ENCODE data around the gene RAB5A.
"Not testable (repeated sequence)": the region's sequence is repeated elsewhere in the genome, so short reads cannot be mapped to it uniquely, and the experiment has no call there.

Gene RAB5A

DNA sequence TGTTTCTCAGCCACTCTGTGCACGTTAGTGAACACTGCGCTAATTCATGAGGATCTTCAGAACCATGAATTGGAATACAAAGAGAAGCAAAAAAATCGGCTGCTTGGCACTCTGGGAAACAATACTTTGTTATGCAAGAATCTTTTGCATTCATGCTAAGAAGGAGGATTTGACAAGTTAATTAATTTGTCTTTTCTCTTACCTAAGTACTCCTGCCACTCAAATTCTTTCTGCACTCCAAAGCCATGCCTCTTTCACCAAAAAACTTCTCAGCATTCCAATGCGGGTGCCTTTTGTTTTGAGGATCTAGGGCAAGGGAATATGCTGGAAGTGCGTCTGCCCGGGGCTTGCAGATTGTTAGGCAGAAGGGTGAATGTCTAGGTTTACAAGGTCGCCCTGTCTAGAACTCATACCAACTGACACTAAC, 82.0 kb downstream of the RAB5A start:
- no peak for DNase-seq (ENCODE audit: low spot score)

DNA sequence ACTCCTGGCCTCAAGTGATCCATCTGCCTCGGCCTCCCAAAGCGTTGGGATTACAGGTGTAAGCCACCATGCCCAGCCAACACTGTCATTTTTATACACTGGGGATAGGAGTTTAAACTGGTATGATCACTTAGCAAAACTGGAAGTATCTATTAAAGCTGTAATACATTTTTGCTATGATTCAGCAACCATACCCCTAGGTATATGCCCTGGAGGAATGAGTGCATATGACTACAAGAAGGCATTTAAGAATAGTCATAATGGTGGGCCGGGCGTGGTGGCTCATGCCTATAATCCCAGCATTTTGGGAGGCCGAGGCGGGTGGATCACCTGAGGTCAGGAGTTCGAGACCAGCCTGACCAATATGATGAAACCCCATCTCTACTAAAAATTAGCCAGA, 85.0 kb downstream of the RAB5A start:
- not testable (repeated sequence) for DNase-seq (ENCODE audit: low spot score)
